ENCODE measurements around the gene GRK5. TPM values are rescaled to one million over a fixed set of nuclear protein-coding genes. Genes with fewer than 3 reads are reported as not detected.
"Not testable (repeated sequence)": the region's sequence is repeated elsewhere in the genome, so short reads cannot be mapped to it uniquely, and the experiment has no call there.

The GRK5 gene
- total RNA-seq, 1 experiment from 2014 or later = 4.8 TPM

DNA sequence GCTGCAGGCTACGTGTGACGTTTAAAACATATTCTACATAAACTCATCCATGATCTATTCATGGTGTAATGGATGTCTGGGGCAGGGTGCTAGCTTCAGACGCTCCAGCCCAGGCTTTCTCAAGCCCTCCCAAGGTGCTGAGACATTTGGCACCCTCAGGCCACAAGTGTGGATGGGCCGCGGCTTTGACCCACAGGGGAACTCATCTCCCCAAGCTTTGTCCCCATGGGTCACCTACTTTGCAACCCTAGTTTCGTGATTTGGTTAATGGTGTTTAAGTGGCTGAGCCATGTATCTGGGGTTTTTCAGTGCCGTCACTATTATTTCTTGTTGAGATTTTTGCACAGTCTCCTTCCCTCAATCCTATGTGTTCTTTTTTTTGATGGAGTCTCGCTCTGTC is 66.0 kb downstream of the GRK5 start:
- Histone ChIP-seq H4K20me1 (ENCODE audit: insufficient read depth) (no peaks in the 10 kb centered on the region), H3K4me2 (no peak overlapping the region), H3K79me2 (ENCODE audit: low read depth) (no peaks in the 10 kb centered on the region), H3K27me3 (ENCODE audit: insufficient read depth, low read depth) (no peaks in the 10 kb centered on the region), H3K4me3 (no peak overlapping the region), H2AFZ (no peak overlapping the region), H3F3A (ENCODE audit: insufficient read depth, low read depth) (peaks cover 30% of the 10 kb centered on the region), H3K4me1 (replicated peaks; ENCODE audit: insufficient read depth) (peaks cover 28% of the 10 kb centered on the region), H3K9me2 (ENCODE audit: insufficient read depth) (no peaks in the 10 kb centered on the region), H3K27ac (no peak overlapping the region), H3K36me3 (ENCODE audit: low read depth) (no peaks in the 10 kb centered on the region), H3K9me3 (ENCODE audit: insufficient read depth, low read depth) (no peaks in the 10 kb centered on the region)
- no peak for TF ChIP-seq EZH2 (IDR thresholded peaks at IDR 0.05; ENCODE audit: low read depth)
- TF ChIP-seq, protein P1, sequence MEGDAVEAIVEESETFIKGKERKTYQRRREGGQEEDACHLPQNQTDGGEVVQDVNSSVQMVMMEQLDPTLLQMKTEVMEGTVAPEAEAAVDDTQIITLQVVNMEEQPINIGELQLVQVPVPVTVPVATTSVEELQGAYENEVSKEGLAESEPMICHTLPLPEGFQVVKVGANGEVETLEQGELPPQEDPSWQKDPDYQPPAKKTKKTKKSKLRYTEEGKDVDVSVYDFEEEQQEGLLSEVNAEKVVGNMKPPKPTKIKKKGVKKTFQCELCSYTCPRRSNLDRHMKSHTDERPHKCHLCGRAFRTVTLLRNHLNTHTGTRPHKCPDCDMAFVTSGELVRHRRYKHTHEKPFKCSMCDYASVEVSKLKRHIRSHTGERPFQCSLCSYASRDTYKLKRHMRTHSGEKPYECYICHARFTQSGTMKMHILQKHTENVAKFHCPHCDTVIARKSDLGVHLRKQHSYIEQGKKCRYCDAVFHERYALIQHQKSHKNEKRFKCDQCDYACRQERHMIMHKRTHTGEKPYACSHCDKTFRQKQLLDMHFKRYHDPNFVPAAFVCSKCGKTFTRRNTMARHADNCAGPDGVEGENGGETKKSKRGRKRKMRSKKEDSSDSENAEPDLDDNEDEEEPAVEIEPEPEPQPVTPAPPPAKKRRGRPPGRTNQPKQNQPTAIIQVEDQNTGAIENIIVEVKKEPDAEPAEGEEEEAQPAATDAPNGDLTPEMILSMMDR (conservative IDR thresholded peaks at IDR 0.05) = no peak
- POLR2A ChIA-PET (ENCODE audit: unreplicated experiment) = no interaction called here
- intact Hi-C loops (cut with micrococcal nuclease; ENCODE audit: unreplicated experiment) = no loop called here
- BruUV-seq (replicated peaks) = no TSS peak
- no peak for DNase-seq
- CTCF ChIA-PET = no interaction called here

- no TSS peak for BruUV-seq (replicated peaks)
- H3K4me3 ChIP-seq = no peak overlapping the region
- no peak overlapping the region for H3K27ac ChIP-seq
- ChIA-PET POLR2A (ENCODE audit: unreplicated experiment) (no interaction called here), CTCF (no interaction called here)
- intact Hi-C loops (cut with micrococcal nuclease; ENCODE audit: unreplicated experiment) = no loop called here
- no peak overlapping the region for H3K4me2 ChIP-seq
- H2AFZ ChIP-seq = no peak overlapping the region
- H3K79me2 ChIP-seq (ENCODE audit: low read depth) = no peaks in the 10 kb centered on the region
- H3K27me3 ChIP-seq (ENCODE audit: insufficient read depth, low read depth) = no peaks in the 10 kb centered on the region
- no peak for DNase-seq
- no peaks in the 10 kb centered on the region for H3K9me2 ChIP-seq (ENCODE audit: insufficient read depth)
- no peak for TF ChIP-seq EZH2 (IDR thresholded peaks at IDR 0.05; ENCODE audit: low read depth)
- TF ChIP-seq, protein P1 (conservative IDR thresholded peaks at IDR 0.05) = no peak
- H3K36me3 ChIP-seq (ENCODE audit: low read depth) = no peaks in the 10 kb centered on the region
- H3K4me1 ChIP-seq (replicated peaks; ENCODE audit: insufficient read depth) = peaks cover 28% of the 10 kb centered on the region
- H3F3A ChIP-seq (ENCODE audit: insufficient read depth, low read depth) = peaks cover 30% of the 10 kb centered on the region
- H4K20me1 ChIP-seq (ENCODE audit: insufficient read depth) = no peaks in the 10 kb centered on the region
- H3K9me3 ChIP-seq (ENCODE audit: insufficient read depth, low read depth) = no peaks in the 10 kb centered on the region
Measured at GRCh38 chr10:119274519-119275045, 67.2 kb downstream of the GRK5 start.

DNA sequence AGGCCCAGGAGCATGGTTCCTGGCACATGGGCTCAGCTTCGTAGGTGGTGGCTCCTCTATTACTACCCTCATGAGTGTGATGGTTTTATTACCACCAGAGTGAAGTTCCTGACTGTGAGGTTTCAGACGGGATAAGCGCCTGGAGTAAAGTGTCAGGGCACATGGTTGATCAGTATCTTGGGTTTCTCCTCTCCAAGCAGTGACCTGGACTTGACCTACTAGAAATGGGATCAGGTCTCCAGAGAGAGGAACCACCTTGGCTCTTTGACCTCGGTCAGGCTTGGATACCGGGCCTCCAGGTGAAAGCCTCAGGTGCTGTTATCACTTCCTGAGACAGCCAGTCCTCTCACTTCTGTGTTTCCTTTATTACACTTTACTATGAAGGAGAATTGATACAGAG is 67.7 kb downstream of the GRK5 start:
- H3K9me2 ChIP-seq (ENCODE audit: insufficient read depth) = no peaks in the 10 kb centered on the region
- no peak overlapping the region for H3K4me3 ChIP-seq
- TF ChIP-seq EZH2 (IDR thresholded peaks at IDR 0.05; ENCODE audit: low read depth) = no peak
- TF ChIP-seq, protein P1 (conservative IDR thresholded peaks at IDR 0.05) = no peak
- no TSS peak for BruUV-seq (replicated peaks)
- H3K27ac ChIP-seq = no peak overlapping the region
- H3K27me3 ChIP-seq (ENCODE audit: insufficient read depth, low read depth) = no peaks in the 10 kb centered on the region
- H2AFZ ChIP-seq = no peak overlapping the region
- intact Hi-C loops (cut with micrococcal nuclease; ENCODE audit: unreplicated experiment) = no loop called here
- peaks cover 24% of the 10 kb centered on the region for H3K4me1 ChIP-seq (replicated peaks; ENCODE audit: insufficient read depth)
- no peaks in the 10 kb centered on the region for H4K20me1 ChIP-seq (ENCODE audit: insufficient read depth)
- H3K36me3 ChIP-seq (ENCODE audit: low read depth) = no peaks in the 10 kb centered on the region
- no peaks in the 10 kb centered on the region for H3K79me2 ChIP-seq (ENCODE audit: low read depth)
- CTCF ChIA-PET = no interaction called here
- no peak overlapping the region for H3K4me2 ChIP-seq
- no peak for DNase-seq
- POLR2A ChIA-PET (ENCODE audit: unreplicated experiment) = no interaction called here
- no peaks in the 10 kb centered on the region for H3K9me3 ChIP-seq (ENCODE audit: insufficient read depth, low read depth)
- peaks cover 25% of the 10 kb centered on the region for H3F3A ChIP-seq (ENCODE audit: insufficient read depth, low read depth)

DNA sequence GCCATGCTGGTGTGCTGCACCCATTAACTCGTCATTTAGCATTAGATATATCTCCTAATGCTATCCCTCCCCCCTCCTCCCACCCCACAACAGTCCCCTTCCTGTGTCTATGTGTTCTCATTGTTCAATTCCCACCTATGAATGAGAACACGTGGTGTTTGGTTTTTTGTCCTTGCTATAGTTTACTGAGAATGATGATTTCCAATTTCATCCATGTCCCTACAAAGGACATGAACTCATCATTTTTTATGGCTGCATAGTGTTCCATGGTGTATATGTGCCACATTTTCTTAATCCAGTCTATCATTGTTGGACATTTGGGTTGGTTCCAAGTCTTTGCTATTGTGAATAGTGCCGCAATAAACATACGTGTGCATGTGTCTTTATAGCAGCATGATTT is 68.8 kb downstream of the GRK5 start:
- POLR2A ChIA-PET (ENCODE audit: unreplicated experiment); H3K9me2 ChIP-seq (ENCODE audit: insufficient read depth); H3K9me3 ChIP-seq (ENCODE audit: insufficient read depth, low read depth); H3K27me3 ChIP-seq (ENCODE audit: insufficient read depth, low read depth); DNase-seq; H3K4me3 ChIP-seq; H4K20me1 ChIP-seq (ENCODE audit: insufficient read depth); BruUV-seq (replicated peaks); H3K79me2 ChIP-seq (ENCODE audit: low read depth); H2AFZ ChIP-seq; H3K36me3 ChIP-seq (ENCODE audit: low read depth); intact Hi-C loops (cut with micrococcal nuclease; ENCODE audit: unreplicated experiment); H3K27ac ChIP-seq; CTCF ChIA-PET; H3K4me2 ChIP-seq: not testable (repeated sequence)
- Histone ChIP-seq H3K4me1 (replicated peaks; ENCODE audit: insufficient read depth) (peaks cover 13% of the 10 kb centered on the region), H3F3A (ENCODE audit: insufficient read depth, low read depth) (peaks cover 14% of the 10 kb centered on the region)

Data from PC-9 (cell line).